Subcutaneous adipose tissue (tissue), 4 donors: ENCODE measurements around the gene SLC22A4. TPM values are rescaled to one million over a fixed set of nuclear protein-coding genes. Genes with fewer than 3 reads are reported as not detected.

Experiments
- total RNA-seq, 4 donors: library from RNA; depleted of rRNA; stranded (reverse); fragments of >200 nt; gene quantifications; one replicate each; pipeline ENCODE4 v1.1.0, GENCODE V29; 2016
- TF ChIP-seq, protein P1 (sequence below): fragments of 450-650 bp; IDR thresholded peaks from one replicate; pipeline ENCODE4 v1.5.1; 2016; ENCODE audit warnings: low read depth, mild to moderate bottlenecking, control low read depth, antibody characterized with exemption, moderate library complexity

The SLC22A4 gene
- total RNA-seq, 4 donors from 2014 or later = 0.33 to 1.2 (median 0.66) TPM; not detected in 1

DNA sequence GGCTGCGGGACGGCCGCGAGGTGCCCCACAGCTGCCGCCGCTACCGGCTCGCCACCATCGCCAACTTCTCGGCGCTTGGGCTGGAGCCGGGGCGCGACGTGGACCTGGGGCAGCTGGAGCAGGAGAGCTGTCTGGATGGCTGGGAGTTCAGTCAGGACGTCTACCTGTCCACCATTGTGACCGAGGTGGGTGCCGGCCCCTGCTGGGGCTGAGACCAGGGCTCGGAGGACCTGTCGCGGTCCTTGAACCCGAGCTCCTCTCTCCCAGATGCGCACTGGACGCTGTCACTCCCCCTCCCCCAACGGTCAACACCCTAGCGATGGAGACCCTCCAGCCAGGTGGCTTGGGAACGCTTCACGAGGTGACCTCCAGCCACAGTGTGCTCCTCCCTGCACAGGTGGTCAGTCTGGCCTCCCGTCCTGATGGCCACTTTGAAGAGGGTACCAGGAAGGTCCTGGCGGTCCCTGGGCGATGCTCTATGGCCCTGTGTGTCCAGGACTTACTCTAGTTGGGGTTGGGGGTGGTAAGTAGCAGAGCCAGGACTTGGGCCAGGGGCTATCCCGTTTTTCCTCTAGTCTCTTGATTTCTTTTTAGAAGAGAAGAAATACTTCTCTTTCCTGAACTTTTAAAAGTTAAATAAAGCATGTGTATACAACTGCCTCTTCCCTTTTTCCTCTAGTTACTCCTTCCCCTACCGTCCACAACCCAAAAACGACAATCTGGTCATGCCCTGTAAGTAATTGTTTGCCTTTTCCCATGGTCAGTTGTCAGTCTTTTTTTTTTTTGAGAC, 76.2 kb downstream of the SLC22A4 start:
- TF ChIP-seq, protein P1, sequence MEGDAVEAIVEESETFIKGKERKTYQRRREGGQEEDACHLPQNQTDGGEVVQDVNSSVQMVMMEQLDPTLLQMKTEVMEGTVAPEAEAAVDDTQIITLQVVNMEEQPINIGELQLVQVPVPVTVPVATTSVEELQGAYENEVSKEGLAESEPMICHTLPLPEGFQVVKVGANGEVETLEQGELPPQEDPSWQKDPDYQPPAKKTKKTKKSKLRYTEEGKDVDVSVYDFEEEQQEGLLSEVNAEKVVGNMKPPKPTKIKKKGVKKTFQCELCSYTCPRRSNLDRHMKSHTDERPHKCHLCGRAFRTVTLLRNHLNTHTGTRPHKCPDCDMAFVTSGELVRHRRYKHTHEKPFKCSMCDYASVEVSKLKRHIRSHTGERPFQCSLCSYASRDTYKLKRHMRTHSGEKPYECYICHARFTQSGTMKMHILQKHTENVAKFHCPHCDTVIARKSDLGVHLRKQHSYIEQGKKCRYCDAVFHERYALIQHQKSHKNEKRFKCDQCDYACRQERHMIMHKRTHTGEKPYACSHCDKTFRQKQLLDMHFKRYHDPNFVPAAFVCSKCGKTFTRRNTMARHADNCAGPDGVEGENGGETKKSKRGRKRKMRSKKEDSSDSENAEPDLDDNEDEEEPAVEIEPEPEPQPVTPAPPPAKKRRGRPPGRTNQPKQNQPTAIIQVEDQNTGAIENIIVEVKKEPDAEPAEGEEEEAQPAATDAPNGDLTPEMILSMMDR = no peak

DNA sequence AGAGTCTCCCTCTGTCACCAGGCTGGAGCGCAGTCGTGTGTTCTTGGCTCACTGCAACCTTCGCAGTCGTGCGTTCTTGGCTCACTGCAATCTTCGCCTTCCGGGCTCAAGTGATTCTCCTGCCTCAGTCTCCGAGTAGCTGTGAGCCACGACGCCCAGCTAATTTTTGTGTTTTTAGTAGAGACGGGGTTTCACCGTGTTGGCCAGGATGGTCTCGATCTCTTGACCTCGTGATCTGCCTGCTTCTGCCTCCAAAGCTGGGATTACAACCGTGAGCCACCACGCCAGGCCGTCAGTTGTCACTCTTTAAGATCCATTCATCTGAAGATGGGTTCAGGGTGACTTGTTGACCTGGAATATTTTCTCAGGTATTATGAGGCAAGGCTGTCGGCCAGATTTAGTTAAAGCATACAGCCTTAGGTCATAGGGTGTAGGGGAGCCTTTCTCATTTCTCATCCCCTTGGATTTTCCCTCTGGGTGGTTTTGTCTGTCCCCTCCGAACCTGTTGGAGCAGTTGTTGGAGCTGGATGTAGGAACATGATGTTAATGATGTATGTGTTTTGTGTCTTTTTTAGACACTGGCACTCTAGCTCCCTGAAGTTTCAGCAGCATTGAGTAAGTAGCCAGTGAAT, 76.9 kb downstream of the SLC22A4 start:
- TF ChIP-seq, protein P1 = no peak

DNA sequence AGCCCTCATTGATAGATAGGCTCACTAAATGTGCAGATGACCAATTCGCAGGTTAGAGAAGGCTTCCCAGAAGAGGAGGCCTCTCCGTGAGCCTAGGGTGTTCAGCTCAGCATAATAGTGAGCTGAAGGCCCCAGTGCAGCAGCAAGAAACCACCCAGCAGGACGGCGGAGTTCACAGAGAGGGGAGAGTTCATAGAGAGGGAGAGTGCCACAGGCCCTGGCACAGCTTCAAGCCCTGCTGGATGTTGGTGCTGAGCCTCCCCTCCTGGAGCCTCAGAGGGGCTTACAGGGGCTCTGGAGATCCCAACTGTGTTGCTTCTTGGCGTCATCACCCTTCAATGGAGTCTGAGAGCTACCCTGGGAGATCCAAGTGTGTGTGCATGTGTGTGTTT, 77.4 kb downstream of the SLC22A4 start:
- TF ChIP-seq, protein P1 = no peak

DNA sequence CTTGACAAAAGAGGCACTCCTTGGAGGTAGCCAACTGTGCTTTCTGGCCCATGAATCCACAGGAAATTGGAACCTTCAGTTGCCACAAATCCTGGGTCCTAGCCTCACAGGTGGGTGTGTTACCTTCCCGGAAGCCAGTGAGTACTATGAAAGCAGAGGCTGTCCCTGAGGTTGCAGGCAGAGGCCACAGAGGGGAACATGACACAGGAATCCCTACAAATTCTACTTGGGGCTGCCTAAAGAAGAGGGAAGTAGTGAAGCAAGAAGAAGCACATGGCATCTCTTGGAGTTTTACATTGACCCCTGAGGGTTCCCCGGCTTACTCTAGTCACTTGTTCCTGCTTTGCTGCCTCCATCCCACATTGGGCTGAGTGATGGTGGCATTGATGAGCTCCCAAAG, 77.9 kb downstream of the SLC22A4 start:
- TF ChIP-seq, protein P1 = no peak

DNA sequence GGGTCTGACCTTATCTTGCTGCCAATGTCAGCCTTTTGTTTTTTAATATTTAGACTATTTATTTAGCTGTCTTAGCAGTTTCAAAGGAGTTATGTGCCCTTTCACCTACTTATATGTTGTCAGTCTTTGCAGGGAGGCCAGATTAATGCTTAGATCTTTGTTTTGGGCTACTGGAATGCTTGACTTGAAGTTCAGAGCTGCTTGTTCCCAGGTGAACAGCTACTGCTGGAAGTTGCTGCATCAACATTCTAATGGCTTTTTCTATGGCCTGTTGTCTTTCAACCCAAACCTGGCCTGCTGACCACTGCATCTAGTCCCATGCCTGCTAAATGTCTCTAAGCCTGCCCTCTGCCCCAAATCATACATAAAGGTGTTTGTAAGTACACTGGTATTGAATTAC, 78.3 kb downstream of the SLC22A4 start:
- TF ChIP-seq, protein P1 = no peak

DNA sequence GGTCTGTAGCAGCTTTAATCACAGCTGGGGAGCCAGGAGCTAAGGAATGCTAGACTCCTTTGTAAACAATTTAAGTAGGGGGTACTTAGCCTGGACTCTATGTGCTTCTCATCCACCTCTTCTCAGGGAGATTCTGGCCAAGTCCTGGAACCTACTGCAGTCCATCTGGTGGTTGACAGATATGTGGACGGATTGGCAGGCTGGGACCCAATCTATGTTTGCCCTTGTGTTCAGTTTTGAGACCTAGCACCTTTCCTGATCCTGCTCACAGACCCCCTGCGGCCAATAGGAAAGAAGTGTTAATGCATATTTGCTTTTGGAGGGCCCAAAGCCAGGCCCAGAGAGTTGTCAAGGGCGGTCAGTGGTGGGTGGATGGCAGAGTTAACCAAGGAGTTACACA, 81.8 kb downstream of the SLC22A4 start:
- TF ChIP-seq, protein P1 = no peak

DNA sequence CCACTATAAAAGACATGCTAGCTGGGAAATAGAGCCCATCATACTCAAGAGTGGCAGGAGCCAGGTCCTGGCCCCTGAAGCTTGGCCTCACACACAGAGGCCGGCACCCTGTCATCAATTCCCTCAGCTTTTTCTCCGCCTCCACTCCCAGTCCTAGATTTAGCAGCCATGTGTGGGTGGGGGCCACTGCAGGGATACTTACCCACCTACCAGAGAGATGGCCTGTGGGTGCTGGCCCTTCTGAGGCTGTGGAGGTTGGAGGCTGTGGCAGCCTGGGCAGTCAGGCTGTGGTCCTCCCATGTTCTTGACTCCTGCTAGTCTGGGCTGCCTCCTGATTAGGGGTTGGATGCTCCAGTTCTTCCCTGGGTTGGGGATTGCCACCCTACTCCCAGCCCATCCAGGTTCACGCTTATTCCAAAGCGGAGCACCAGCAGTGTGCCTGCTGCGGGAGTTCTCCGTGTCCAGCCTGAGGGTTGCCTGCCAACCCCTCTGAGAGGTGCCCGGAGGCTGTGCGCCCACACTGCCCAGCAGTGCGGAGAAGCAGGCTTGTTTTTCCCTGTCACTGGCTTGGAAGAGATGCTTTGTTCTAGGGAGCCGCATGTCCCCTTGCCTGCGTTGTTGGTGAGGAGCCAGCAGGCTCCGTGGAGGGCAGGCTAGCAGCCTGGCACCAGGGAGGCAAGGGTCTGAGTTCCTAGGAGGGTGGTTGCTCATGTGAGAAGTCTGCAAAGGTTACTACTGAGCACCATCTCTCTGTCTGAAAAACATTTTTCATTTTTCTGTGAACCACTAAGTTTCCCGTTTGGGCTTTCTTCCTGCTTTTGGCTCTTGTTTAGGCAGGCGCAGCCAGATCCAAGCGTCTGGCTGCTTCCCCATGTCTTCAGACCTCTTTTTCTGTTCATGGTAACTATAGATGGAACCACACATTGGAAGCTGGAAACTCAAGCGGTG, 82.8 kb downstream of the SLC22A4 start:
- TF ChIP-seq, protein P1 = no peak
